NCI-H2196 (cell line): ENCODE data around the gene THY1.
"Not testable (repeated sequence)": the region's sequence is repeated elsewhere in the genome, so short reads cannot be mapped to it uniquely, and the experiment has no call there.

Experiments
- DNase-seq: peaks from one replicate; lab custom pipeline; 2025; ENCODE audit not compliant: unreplicated experiment; lab: John Stamatoyannopoulos, UW

THY1 gene

DNA sequence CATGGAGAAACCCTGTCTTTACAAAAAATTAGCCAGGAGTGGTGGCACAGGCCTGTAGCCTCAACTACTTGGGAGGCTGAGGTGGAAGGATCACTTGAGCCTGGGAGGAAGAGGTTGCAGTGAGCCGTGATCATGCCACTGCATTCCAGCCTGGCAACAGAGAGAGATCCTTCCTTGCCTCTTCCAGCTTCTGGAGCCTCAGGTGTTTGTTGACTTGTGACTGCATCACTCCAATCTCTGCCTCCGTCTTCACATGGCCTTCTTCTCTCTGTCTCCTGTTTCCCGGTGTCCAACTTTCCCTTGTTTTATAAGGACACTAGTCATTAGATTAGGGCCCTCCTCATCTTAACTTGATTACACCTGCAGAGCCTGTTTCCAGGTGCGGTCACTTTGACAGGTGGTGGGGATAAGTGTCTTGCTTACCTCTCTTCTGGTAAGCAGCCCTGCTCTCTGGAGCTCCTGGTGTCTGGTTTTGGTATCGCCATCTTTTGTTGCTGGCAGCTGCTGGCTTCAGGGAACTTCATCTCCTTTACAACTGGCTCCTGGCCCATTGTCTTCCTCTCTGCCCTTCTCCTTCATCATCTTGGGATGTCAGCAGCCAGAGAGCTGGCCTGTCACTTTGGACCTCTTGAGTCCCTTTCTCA lies 33.2 kb downstream of the THY1 start:
- DNase-seq = peak; percentile 64

DNA sequence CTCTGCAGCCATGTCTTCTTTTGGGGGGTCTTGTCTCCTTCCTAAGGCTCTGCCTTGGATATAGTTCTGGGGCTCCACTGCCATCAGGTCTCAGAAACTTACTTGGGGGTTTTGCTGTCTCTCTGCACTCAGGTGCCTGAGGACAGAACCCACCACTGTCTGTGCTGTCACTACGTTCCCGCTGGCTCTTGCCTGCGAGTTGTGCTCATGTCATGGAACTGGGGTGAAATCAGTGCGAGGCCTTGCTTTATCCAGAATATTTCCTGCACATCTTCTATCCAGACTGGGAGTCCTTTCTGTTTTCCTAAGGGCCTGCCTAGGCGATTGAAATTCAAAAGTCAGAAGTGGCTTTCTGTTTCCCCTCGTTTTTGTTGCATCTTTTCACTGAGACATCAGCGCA lies 34.9 kb downstream of the THY1 start:
- DNase-seq = no peak

DNA sequence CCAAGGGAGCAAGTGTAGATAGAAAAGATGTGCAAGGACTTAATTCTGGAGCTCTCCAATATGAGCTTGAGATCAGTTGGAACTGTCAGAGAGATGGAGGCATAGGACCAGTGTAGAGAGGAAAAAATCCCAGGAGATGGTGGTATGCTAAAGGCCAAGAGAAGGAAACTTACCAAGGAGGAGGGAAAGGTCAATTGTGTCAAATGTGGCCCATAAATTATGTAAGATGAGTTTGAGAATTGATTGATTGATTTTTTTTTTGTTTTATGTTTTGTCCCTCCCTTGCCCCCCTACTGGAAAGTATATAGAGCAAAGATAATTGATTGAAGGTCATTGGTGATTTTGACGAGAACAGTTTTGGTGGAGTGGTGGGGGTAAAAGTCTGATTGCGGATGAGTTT lies 38.6 kb downstream of the THY1 start:
- DNase-seq = no peak

GRCh38 chr11:119382513-119382912 lies 40.5 kb downstream of the THY1 start:
- not testable (repeated sequence) for DNase-seq

GRCh38 chr11:119382101-119382500 lies 40.9 kb downstream of the THY1 start:
- no peak for DNase-seq

GRCh38 chr11:119381181-119381988 lies 41.6 kb downstream of the THY1 start, which contains the start of gene USP2:
USP2 (minus strand) TSS chr11:119381690; CDS start chr11:119373480, 8,210 bp downstream.
- DNase-seq = peak; percentile 98

- DNase-seq = peak; percentile 27
These were observed 42.2 kb downstream of the THY1 start for GRCh38 chr11:119380827-119381180.

DNA sequence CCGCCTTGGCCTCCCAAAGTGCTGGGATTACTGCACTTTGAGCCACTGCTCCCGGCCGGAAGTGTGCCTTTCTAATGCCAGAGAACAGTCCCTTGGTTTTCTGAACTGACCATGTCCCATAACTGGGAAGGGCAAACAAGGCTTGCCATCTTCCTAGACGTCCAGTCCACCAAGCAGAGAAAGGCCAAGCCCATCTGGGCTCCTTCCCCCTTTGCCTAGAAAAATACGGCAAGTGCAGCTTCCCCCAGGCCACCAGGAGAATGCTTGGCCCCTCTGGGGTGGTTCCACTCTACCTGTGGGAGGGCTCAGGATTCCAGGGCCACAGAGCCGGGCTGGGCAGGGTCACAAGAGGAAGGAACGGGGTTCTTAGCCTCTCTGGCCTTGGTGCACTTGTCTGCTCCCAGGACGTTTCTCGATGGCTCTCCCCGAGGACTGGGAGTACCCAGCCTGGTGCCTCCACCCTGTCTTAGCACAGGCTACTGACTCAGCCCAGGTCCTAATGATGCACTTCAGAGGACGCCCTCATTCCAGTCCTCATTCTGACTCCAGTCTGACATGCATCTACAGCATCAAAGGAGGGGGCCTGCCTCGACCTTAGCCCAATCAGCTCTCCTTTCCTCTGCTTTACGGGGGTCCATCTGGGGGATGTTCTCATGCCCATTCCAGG lies 42.7 kb downstream of the THY1 start:
- no peak for DNase-seq

DNA sequence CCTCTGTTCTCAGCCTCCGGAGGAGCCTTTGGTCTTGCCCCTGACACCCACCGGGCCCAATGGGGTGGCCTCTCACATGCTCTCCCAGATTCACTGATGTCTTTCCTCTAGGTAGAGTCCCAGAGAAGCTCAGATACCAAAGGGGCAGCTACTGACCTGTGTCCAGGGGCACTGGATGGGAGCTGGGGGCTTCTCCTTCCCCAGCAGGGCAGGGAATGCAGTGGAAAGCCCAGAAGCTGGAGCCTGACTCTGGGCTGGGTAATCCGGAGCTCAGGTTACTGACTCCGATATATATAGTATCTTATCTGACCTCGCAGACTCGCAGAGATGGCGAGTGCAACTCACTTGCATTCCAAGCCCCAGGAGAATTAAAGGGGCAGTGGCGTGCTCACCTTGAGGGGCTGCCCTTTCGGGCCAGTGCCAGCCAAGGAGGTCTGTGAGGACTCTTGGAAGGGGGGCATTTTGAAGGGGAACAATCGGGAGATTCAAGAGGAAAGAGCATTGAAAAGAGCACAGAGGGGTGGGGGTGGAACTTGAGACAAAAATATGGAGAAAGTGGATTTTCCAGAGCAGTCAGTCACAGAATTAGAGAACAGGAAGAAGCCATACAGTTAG lies 44.0 kb downstream of the THY1 start:
- no peak for DNase-seq

- no peak for DNase-seq
These were observed 44.9 kb downstream of the THY1 start for GRCh38 chr11:119377961-119378667.

DNA sequence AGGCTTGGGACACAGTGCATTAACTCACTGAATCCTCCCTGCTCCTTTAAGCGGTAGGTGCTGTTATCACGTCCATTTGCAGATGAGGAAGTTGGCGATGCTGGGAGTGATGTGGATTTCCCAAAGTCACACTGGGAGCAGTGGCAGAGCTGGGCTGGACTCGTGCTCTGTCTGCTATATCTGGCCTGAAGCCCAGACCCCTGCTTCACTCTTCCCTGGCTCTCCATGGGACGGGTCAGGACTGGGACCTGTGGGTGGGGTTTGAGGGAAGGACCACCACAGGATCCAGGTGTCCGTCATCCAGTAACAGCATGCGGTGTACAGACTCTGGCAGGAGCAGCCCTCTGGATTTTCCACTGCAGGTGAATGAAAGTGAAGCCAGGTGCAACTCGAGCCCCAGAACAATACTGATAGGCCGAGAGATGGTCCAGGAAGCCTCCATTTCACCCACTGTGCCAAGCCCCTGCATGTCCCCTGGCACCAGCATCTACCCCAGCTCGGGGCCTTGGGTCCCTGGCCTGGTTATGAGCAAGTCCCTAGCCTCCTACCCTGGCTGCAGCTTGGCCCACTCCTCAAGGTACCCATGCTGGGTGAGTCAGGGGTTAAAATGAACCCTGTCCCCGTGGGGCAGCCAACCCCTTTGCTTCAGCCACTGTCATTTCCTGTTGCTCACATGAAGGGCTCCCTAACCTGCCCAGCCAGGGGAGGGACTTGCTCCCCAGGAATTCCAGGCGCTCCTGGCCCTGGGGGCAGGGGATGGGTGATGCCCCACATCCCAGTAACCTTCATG lies 45.7 kb downstream of the THY1 start:
- DNase-seq = peak; percentile 21

DNA sequence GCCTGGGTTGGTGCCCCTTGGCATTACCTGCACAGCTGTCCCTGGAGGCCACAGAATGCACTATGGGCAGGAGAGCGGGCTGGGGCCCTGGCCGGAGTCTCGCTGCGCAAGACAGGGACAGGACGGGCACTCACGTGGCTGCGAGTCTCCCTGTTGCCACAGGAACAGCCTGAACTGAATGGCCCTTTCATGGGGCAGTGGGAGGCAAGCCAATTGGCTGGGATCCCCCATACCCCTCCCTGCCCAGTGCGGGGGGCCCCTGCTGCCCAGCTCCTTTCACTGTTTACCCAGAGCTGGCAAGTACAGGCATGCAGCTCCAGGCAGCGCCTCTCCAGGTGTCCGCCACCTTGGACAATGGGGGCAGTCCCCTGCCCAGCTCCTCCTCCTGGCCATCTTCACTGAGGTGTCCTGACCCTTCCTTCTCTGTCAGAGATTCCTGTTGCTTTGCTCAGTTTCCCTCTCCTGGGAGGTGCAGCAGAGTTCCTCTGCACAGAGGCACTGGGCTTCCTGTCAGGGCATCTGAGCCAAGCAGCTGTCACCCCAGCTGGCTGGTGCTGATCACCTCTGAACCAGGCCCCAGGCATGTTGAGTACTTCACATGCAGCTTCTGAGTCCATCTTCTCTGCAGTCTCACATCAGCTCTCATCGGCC lies 46.6 kb downstream of the THY1 start:
- DNase-seq = peak; percentile 93

GRCh38 chr11:119375337-119376196 lies 47.4 kb downstream of the THY1 start:
- peak; percentile 74 for DNase-seq

GRCh38 chr11:119374632-119375336 lies 48.2 kb downstream of the THY1 start:
- DNase-seq = peak; percentile 51

DNA sequence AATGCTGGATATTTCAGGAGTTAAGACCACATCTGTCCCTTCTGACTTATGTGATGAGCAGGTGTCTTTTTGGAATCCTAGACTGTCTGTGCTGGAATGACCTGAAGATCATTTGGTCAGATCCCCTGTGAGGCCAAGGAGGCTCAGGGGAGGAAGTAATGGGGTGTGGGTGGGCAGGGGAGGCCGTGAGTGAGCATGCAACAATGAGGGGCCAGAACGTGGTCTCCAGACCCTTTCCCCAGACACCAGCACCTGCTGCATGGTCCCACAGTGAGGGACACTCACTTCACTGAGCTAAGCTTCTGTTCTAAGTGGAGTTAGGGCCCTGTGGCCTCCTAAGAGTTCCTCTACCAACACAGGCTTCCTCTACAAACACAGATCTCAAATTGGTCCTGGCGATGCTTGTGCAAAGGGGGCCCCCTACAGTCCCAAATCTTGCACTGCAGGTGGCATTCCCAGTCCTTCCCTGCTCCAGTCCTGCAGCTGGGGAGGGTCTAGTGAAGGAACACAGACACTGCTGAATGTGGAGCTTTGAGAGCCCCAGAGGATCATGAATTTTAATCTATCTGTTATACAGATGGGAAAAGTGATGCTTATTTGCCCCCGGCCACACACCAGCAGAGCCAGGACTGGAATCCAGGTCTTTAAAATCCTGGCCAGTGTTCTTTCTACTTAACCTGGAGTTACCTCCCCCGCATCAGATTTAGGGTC lies 48.9 kb downstream of the THY1 start:
- peak; percentile 78 for DNase-seq

DNA sequence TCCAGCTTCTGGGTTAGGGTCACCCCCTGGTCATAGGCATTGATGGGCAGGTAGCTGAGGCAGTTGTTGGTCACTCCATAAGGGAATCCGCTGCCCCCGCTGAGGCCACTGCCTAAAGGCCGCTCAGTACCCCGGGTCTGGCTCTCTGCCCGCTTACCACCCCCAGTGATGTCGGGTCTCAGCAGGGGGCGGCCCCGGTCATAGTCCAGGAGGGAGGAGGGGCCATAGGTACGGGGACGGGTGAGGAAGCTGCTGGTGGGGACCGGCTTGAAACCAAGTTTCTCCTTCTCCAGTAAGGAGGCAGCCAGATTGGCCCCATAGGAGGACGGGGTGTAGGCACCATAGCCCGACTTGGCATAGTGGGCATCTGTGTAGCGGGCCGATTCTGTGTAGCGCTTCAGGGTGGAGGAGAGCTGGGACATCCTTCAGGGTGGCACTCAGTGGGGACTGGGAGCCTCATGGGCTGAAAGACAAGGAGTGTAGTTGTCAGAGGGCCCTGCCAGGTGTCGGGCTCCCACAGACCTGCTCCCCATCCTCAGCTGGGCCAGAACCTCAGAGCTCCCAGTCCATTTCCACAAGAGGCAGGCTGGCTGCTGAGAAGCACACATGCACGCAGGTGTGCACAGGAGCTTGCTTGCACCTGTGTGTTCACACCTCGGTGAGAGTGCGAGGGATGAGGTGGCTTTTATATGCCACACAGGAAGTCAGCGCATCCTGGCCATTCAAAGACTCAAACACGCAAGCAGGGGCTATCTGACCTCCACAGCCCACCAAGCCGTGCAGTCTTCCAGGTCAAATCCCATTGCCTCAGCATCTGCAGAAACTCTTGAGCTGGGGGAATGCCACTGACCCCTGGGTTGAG lies 49.7 kb downstream of the THY1 start:
- DNase-seq = no peak
